Fibroblast of mammary gland (primary cell): ENCODE data around the gene RAB40B.

Experiments
- DNase-seq: peaks from one replicate; pipeline ENCODE4 v3.0.0-alpha.2; 2010; ENCODE audit warnings: low read depth
- H3K4me3 ChIP-seq: 2 replicates; pipeline ENCODE4 v1.5.1; 2011; ENCODE audit warnings: low read depth, mild to moderate bottlenecking, low read length, moderate library complexity; ENCODE audit not compliant: control insufficient read depth
- TF ChIP-seq, protein P1 (sequence below): conservative IDR thresholded peaks from 2 replicates; pipeline ENCODE4 v1.5.1; 2011; ENCODE audit warnings: low read depth, low read length, inconsistent platforms; ENCODE audit not compliant: control insufficient read depth, insufficient read depth

The RAB40B gene

DNA sequence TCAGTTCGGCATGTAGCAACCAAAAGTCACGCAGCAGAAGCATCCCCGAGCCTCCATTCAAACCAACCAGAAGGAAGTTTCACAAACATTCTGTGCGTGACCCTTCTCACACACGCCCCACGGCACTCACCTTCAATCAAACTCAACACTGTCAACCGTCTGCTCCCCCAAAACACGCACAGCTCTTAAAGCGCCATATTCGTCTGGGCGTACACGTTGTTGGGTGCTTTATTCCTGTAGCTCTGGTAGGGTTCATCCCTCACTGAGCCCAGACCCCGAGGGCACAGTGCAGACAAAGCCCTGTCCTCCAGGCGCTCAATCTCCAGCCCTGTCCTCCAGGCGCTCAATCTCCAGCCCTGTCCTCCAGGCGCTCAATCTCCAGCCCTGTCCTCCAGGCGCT lies 2.2 kb downstream of the RAB40B start:
- no peak overlapping the region for H3K4me3 ChIP-seq
- no peak for DNase-seq
- TF ChIP-seq, protein P1, sequence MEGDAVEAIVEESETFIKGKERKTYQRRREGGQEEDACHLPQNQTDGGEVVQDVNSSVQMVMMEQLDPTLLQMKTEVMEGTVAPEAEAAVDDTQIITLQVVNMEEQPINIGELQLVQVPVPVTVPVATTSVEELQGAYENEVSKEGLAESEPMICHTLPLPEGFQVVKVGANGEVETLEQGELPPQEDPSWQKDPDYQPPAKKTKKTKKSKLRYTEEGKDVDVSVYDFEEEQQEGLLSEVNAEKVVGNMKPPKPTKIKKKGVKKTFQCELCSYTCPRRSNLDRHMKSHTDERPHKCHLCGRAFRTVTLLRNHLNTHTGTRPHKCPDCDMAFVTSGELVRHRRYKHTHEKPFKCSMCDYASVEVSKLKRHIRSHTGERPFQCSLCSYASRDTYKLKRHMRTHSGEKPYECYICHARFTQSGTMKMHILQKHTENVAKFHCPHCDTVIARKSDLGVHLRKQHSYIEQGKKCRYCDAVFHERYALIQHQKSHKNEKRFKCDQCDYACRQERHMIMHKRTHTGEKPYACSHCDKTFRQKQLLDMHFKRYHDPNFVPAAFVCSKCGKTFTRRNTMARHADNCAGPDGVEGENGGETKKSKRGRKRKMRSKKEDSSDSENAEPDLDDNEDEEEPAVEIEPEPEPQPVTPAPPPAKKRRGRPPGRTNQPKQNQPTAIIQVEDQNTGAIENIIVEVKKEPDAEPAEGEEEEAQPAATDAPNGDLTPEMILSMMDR, result no peak

DNA sequence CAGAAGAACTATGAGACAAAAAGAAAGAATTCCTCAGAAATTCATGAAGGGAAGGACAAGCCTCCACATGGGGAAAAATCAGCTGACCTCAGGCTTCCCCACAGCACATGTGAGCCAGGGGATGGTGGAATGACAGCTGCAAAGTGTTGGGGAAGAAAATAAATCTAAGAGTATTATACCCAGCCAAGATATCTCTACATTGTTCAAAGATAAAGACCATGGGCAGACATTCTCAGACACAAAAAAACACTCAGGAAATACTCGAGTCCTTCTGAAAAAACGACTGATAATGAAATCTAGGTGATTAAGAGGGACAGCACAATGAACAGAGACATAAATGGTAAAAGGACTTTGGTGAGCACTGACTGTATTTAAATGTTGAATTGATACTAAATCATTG lies 3.9 kb downstream of the RAB40B start:
- TF ChIP-seq, protein P1, result no peak
- no peak overlapping the region for H3K4me3 ChIP-seq
- DNase-seq, result no peak

DNA sequence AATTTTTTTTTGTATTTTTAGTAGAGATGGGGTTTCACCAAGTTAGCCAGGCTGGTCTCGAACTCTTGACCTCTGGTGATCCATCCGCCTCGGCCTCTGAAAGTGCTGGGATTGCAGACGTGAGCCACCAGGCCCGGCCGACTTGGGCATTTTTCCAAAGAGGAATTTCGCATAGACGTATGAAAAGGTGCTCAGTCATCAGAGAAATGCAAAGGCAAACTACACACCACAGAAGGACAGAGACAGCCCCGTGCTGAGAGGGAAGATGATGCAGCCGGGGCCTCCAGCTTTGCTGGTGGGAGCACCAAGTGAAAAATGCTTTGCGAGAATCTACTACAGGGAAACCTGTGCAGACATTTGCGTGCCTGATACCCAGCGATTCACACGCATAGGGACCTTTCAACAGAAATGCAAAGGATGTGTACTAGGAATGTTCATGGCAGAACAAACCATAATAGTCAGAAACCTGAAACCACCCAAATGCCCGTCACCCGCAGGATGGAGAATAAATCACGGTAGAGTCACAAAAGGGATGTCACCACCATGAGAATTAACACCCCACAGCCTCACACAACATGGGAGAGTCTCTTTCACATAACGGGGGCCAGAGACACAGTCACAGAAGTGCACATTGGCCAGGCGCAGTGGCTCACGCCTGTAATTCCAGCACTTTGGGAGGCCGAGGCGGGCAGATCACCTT lies 5.2 kb downstream of the RAB40B start:
- H3K4me3 ChIP-seq, result no peak overlapping the region
- no peak for DNase-seq
- TF ChIP-seq, protein P1, result no peak

DNA sequence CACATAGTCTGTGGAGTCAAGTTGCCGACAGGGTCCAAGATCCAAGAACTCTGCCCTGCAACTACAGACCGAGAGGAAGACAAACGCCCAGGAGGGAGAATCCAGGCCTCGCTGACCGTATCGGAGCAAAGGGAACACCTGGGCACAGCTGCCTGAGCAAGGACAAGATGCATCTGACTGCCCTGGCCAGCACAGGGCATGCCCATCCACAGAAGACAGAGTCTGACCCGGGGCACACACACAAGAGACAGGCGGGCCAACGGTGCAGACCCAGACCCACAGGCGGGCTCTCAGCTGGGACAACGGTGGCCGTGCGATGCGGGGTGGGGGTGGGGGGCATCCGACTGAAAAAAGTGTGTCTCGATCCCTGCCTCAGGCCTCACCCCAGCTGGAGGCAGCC lies 6.2 kb downstream of the RAB40B start:
- H3K4me3 ChIP-seq, result no peak overlapping the region
- DNase-seq, result no peak
- TF ChIP-seq, protein P1, result no peak

DNA sequence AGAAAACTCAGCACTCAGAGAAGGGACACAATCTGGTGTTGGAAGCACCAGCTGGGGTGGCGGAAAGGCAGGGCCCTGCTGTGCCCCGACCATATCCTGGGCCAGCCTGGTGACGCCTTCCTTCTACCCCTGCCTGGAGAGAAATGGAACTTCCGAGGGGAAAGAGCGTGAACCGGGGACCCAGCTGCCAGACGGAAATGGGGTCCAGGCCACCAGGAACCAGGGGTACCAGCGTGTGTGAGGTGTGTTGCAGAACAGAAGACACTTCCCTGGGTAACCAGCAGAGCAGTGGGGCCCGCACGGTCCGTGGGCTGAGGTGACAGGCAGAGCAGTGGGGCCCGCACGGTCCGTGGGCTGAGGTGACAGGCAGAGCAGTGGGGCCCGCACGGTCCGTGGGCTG lies 6.8 kb downstream of the RAB40B start:
- DNase-seq, result no peak
- TF ChIP-seq, protein P1, result no peak

DNA sequence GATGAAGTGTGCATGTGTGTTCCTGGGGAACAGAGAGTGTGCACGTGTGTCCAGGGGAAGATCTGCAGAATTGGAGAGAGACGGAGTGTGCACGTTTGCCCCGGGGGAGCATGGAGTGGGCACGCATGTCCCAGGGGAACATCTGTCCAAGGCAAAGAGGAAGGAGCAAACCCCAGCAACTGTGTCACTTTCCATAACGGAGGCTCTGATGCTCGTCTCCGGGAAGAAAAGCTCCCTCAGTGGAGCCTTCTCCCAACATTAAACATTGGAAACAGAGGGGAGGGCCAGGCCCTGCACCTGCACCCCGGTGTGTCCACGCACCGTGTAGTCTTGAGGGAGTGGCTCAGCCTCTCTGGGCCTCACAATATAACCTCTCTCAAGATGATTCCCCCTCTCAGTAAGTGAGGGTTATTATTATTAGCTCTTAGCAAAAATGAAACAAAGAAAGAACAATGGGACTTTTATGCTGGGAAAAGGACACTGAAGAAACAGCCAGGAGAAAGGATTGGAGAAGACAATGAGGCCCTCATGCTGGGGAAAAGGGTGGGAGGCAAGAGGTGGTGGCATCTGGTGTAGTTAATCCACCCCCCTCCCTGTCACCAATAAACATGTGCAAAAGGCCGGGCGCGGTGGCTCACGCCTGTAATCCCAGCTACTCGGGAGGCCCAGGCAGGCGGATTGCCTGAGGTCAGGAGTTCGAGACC lies 7.6 kb downstream of the RAB40B start:
- no peak for DNase-seq
- H3K4me3 ChIP-seq, result no peak overlapping the region
- TF ChIP-seq, protein P1, result no peak

More for the DNA sequence above, 6.8 kb downstream of the RAB40B start:
- H3K4me3 ChIP-seq, result no peak overlapping the region

DNA sequence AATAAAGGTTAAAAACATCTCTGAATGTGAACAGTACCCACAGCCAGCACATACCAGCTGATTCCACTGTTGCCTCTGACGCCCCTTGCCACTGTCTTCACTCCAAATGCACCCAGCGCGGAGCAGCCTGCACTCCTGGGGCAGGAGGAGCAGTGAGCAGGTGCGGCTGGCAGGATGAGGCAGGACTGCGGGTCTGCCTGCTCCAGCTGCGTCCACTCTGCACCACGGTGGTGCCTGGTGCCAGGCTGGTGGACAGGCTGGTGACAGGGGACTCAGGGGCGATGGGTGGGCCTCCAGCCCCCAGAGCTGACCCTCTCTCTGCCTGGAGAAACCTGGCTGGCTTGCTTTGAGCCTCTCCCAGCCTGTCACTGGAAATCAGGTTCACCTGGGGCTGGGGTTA lies 9.4 kb downstream of the RAB40B start:
- TF ChIP-seq, protein P1, result no peak
- no peak for DNase-seq
- H3K4me3 ChIP-seq, result no peak overlapping the region
